DMS153 (cell line): ENCODE data around the gene P3R3URF.
"Not testable (repeated sequence)": the region's sequence is repeated elsewhere in the genome, so short reads cannot be mapped to it uniquely, and the experiment has no call there.

Experiments used
- DNase-seq: peaks from one replicate; lab custom pipeline; 2025; lab: John Stamatoyannopoulos, UW

P3R3URF gene

GRCh38 chr1:46176211-46176865, at the start of gene P3R3URF:
P3R3URF (minus strand) TSS chr1:46176488; CDS start chr1:46176471, 17 bp downstream.
- DNase-seq: no peak

- DNase-seq: no peak
Measured at GRCh38 chr1:46224966-46225365, 48.7 kb upstream of the P3R3URF start.

- DNase-seq: peak; percentile 90
Measured at GRCh38 chr1:46223472-46223943, 47.2 kb upstream of the P3R3URF start.

GRCh38 chr1:46223055-46223454, 46.8 kb upstream of the P3R3URF start:
- DNase-seq: not testable (repeated sequence)

GRCh38 chr1:46221749-46222148, 45.5 kb upstream of the P3R3URF start:
- DNase-seq: no peak

- no peak for DNase-seq
Measured at GRCh38 chr1:46220808-46221207, 44.5 kb upstream of the P3R3URF start.

GRCh38 chr1:46219551-46220520, 43.5 kb upstream of the P3R3URF start:
- DNase-seq: no peak

GRCh38 chr1:46218443-46218842, 42.2 kb upstream of the P3R3URF start:
- peak; percentile 97 for DNase-seq

- DNase-seq: no peak
Measured at GRCh38 chr1:46215504-46215903, 39.2 kb upstream of the P3R3URF start.

- no peak for DNase-seq
Measured at GRCh38 chr1:46211051-46211450, 34.8 kb upstream of the P3R3URF start.

- DNase-seq: no peak
Measured at GRCh38 chr1:46210561-46210960, 34.3 kb upstream of the P3R3URF start.

- no peak for DNase-seq
Measured at GRCh38 chr1:46206399-46206798, 30.1 kb upstream of the P3R3URF start.

GRCh38 chr1:46205791-46206190, 29.5 kb upstream of the P3R3URF start:
- no peak for DNase-seq

- DNase-seq: no peak
Measured at GRCh38 chr1:46205141-46205540, 28.9 kb upstream of the P3R3URF start.

- DNase-seq: no peak
Measured at GRCh38 chr1:46204406-46204742, 28.1 kb upstream of the P3R3URF start.

- peak; percentile 48 for DNase-seq
Measured at GRCh38 chr1:46203738-46204405, 27.6 kb upstream of the P3R3URF start.

- DNase-seq: no peak
Measured at GRCh38 chr1:46199233-46199749, 23.0 kb upstream of the P3R3URF start.

GRCh38 chr1:46197964-46198811, 21.9 kb upstream of the P3R3URF start, which contains the start of gene POMGNT1:
POMGNT1 (minus strand) TSS chr1:46198434; CDS start chr1:46197821, 613 bp downstream.
- peak; percentile 57 for DNase-seq

- no peak for DNase-seq
Measured at GRCh38 chr1:46197560-46197963, 21.3 kb upstream of the P3R3URF start.

GRCh38 chr1:46196609-46197008, 20.3 kb upstream of the P3R3URF start:
- no peak for DNase-seq

- DNase-seq: peak; percentile 12
Measured at GRCh38 chr1:46194641-46195193, 18.4 kb upstream of the P3R3URF start.
